Right lobe of liver (tissue), 4 donors: ENCODE results near the gene CMTM5.

Experiments
- POLR2A ChIP-seq: fragments of 450-650 bp; IDR thresholded peaks from one replicate; pipeline ENCODE4 v1.6.1; 2017; ENCODE audit warnings: antibody characterized with exemption, mild to moderate bottlenecking
- TF ChIP-seq, protein P1 (sequence below), 4 donors: fragments of 200-600 bp in 3 of 4; fragments of 450-650 bp in 1 of 4; IDR thresholded peaks; one replicate each; pipeline versions ENCODE4 v1.5.1 to v1.8.0; 2016 to 2022; ENCODE audit warnings: antibody characterized with exemption in 4 of 4, mild to moderate bottlenecking in 2 of 4
- donor health status: DM: no; HTN: no; CAD: no.
- donor health status: DM: no; HTN: no; CAD: no.
- donor health status: DM: no; HTN: yes; CAD: no.

DNA sequence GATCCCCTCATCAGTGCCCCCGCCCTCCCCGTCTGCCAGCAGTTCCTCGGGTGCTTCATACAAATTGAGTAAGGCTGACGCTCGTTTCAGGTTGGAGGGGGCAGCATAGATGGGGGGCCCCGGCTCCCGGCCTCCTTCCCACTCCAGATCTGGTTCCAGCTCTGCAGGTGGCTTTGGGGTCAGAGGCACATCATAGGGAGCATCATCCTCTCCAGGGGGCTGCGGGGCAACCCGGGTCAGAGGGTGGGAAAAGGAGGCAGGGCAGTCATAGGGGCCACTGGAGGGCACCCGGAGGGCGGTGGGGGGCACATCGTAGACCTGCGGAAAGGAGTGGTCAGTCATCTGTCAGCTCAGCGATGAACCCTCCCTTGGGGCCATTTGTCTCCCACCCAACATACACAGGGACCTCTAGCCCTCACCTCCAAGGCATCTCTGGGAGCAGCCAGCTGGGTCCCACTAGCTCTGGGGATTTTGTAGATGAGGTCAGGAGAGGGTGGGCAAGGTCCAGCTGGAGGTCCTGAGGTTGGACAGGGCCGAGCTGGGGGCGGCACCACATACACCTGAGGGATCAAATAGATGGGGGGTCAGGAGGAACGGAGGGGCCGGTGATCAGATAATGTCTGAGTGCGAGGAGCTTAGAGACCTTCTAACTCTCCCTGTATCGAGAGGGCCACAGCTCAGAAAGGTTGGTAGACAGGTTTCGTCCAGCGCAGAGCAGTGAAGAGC is 17.0 kb upstream of the CMTM5 start:
- TF ChIP-seq, protein P1, sequence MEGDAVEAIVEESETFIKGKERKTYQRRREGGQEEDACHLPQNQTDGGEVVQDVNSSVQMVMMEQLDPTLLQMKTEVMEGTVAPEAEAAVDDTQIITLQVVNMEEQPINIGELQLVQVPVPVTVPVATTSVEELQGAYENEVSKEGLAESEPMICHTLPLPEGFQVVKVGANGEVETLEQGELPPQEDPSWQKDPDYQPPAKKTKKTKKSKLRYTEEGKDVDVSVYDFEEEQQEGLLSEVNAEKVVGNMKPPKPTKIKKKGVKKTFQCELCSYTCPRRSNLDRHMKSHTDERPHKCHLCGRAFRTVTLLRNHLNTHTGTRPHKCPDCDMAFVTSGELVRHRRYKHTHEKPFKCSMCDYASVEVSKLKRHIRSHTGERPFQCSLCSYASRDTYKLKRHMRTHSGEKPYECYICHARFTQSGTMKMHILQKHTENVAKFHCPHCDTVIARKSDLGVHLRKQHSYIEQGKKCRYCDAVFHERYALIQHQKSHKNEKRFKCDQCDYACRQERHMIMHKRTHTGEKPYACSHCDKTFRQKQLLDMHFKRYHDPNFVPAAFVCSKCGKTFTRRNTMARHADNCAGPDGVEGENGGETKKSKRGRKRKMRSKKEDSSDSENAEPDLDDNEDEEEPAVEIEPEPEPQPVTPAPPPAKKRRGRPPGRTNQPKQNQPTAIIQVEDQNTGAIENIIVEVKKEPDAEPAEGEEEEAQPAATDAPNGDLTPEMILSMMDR (IDR thresholded peaks at IDR 0.05), result no peak
- no peak for TF ChIP-seq POLR2A
